Measurements from ENCODE around the gene CLDN25.

GRCh38 chr11:113773416-113774173 lies 6.0 kb upstream of the CLDN25 start, which contains the start of gene ZW10:
- TF ChIP-seq, protein P1, sequence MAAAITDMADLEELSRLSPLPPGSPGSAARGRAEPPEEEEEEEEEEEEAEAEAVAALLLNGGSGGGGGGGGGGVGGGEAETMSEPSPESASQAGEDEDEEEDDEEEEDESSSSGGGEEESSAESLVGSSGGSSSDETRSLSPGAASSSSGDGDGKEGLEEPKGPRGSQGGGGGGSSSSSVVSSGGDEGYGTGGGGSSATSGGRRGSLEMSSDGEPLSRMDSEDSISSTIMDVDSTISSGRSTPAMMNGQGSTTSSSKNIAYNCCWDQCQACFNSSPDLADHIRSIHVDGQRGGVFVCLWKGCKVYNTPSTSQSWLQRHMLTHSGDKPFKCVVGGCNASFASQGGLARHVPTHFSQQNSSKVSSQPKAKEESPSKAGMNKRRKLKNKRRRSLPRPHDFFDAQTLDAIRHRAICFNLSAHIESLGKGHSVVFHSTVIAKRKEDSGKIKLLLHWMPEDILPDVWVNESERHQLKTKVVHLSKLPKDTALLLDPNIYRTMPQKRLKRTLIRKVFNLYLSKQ (tag by site-specific recombination; IDR thresholded peaks at IDR 0.05; ENCODE audit: borderline replicate concordance): no peak
- TF ChIP-seq, protein P2, sequence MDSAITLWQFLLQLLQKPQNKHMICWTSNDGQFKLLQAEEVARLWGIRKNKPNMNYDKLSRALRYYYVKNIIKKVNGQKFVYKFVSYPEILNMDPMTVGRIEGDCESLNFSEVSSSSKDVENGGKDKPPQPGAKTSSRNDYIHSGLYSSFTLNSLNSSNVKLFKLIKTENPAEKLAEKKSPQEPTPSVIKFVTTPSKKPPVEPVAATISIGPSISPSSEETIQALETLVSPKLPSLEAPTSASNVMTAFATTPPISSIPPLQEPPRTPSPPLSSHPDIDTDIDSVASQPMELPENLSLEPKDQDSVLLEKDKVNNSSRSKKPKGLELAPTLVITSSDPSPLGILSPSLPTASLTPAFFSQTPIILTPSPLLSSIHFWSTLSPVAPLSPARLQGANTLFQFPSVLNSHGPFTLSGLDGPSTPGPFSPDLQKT (IDR thresholded peaks at IDR 0.05; ENCODE audit: borderline replicate concordance, low read depth, low read length): no peak
- TF ChIP-seq, protein P3, sequence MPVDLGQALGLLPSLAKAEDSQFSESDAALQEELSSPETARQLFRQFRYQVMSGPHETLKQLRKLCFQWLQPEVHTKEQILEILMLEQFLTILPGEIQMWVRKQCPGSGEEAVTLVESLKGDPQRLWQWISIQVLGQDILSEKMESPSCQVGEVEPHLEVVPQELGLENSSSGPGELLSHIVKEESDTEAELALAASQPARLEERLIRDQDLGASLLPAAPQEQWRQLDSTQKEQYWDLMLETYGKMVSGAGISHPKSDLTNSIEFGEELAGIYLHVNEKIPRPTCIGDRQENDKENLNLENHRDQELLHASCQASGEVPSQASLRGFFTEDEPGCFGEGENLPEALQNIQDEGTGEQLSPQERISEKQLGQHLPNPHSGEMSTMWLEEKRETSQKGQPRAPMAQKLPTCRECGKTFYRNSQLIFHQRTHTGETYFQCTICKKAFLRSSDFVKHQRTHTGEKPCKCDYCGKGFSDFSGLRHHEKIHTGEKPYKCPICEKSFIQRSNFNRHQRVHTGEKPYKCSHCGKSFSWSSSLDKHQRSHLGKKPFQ (tag by site-specific recombination; IDR thresholded peaks at IDR 0.05): no peak
- peak; percentile 30; the same call in 1 of the 2 replicates for TF ChIP-seq KLF10 (tag by site-specific recombination; IDR thresholded peaks at IDR 0.05)

Data from HEK293 (cell line).